T-helper 1 cell treated with Interleukin-12 subunit alpha and Interleukin-12 subunit beta and Interleukin-4 antibody, amounts not matched to agents 30 ng/mL and 1 ng/mL, for 36 hours (primary cell): ENCODE measurements around the gene METAP2. TPM values are rescaled to one million over a fixed set of nuclear protein-coding genes. Genes with fewer than 3 reads are reported as not detected.
"Not testable (repeated sequence)": the region's sequence is repeated elsewhere in the genome, so short reads cannot be mapped to it uniquely, and the experiment has no call there.

Source experiments
- intact Hi-C: fragments of 100-400 bp; cut with micrococcal nuclease; formaldehyde crosslinking; loops from one replicate; pipeline ENCODE4 v1.15.1; 2024
- total RNA-seq: library from RNA; stranded (reverse); gene quantifications from 2 replicates; pipeline ENCODE4 v1.2.3, GENCODE V29; 2022

The METAP2 gene
- 66.2 and 84.9 TPM in 2 replicates for total RNA-seq

GRCh38 chr12:95473884-95474659, at the start of gene METAP2:
Gene METAP2, plus strand, starts transcription at chr12:95474152. Its CDS starts 28 bp downstream, at chr12:95474180.
- intact Hi-C loops, result loop anchor here (1.0 to 5.0 kb wide), 14 partner anchors 45 to 1797 kb away; partner anchors contain the start of genes AMDHD1, CCDC38, CRADD and FGD6

DNA sequence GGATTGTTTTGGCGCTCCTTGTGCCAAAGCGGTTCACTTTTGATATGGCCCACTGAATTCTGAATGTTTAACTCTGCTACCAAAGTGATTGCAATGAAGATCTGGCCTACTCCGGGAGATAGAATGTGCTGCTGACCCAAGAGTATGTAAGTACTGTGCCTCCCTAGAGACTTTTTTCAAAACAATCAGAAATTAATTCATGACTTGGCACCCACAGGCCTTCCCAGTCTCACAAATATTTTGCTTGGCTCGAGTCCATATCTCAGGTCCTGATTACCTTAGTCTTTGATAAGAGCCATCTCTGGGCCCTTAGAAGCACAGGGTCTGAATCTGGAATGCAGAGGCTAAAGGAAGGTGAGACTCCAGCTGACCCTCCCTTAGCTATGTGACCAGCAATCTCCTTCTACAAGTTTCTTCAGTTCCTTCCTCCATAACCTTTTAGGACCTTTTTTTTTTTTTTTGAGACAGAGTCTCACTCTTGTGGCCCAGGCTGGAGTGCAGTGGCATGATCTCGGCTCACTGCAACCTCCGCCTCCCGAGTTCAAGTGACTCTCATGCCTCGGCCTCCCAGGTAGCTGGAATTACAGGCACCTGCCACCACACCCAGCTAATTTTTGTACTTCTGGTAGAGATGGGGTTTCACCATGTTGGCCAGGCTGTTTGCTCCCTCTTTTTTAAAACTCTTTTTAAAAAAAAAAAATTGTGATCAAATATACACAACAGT, 49.5 kb upstream of the METAP2 start:
- intact Hi-C loops, result no loop called here

- intact Hi-C loops, result loop anchor here (2.0 kb wide), 1 partner anchor 44 kb away; no protein-coding TSS in a partner anchor
These were observed 44.8 kb upstream of the METAP2 start for GRCh38 chr12:95429172-95429510.

- intact Hi-C loops, result no loop called here
These were observed 42.8 kb upstream of the METAP2 start for GRCh38 chr12:95431120-95431519.

GRCh38 chr12:95435355-95435754, 38.6 kb upstream of the METAP2 start:
- intact Hi-C loops, result no loop called here

- intact Hi-C loops, result no loop called here
These were observed 36.4 kb upstream of the METAP2 start for GRCh38 chr12:95437565-95437964.

DNA sequence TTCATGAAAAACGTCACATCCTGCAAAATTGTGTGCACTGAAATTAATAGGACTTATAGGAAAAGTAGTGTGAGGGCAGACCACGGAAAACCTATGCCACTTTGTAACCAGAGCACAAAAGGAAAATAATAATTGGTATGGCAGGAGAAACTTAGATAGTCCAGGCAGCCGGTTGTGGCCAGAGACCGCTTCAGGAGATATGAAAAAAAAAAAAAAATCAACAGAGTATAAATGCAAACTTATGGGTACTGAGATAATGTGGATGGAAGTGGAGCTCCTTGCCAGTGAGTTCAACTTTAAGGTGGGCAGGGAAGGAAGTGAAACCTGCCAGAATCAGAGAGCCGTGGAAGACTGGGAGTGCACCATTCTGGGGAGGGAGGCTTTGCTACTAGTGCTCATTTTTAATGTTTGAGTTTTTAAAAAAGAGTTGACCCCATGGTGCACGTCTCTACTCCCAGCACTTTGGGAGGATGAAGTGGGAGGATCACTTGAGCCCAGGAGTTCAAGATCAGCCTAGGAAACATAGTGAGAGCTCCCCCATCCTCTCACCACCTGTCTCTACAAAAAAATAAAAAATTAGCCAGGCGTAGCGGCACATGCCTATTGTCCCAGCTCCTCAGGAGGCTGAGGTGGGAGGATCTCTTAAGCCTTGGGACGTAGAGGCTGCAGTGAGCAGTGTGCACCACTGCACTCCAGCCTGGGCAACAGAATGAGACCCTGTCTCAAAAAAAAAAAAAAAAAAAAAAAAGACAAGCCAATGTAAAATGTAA, 34.3 kb upstream of the METAP2 start:
- intact Hi-C loops, result no loop called here

GRCh38 chr12:95440401-95440800, 33.6 kb upstream of the METAP2 start:
- intact Hi-C loops, result no loop called here

- intact Hi-C loops, result no loop called here
These were observed 30.5 kb upstream of the METAP2 start for GRCh38 chr12:95443459-95443858.

GRCh38 chr12:95445099-95445498, 28.9 kb upstream of the METAP2 start:
- intact Hi-C loops, result not testable (repeated sequence)

- intact Hi-C loops, result no loop called here
These were observed 28.0 kb upstream of the METAP2 start for GRCh38 chr12:95445884-95446505.

GRCh38 chr12:95446506-95446900, 27.4 kb upstream of the METAP2 start:
- intact Hi-C loops, result no loop called here

DNA sequence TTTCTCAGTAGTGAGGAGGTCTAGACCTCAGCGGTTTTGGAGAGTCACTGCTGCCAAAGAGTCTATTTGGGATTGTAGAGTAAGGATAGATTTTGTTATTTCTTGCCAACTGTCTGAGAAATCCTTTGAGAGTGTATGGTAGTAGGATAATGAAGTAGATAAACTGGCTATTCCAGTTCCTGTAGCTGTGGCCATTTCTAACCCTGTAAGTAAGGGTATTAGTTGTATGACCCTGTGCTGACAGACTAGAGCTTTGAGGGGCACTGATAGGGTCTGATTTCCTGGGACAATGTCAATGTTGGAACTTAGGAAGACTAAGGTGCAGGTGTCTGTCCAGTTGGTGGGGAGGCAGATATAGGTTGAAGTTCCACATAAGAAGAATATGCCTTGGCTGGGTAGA, 24.3 kb upstream of the METAP2 start:
- intact Hi-C loops, result not testable (repeated sequence)

GRCh38 chr12:95452501-95452900, 21.5 kb upstream of the METAP2 start:
- intact Hi-C loops, result not testable (repeated sequence)

- intact Hi-C loops, result not testable (repeated sequence)
These were observed 20.1 kb upstream of the METAP2 start for GRCh38 chr12:95453881-95454280.

GRCh38 chr12:95454780-95455215, 19.2 kb upstream of the METAP2 start:
- intact Hi-C loops, result not testable (repeated sequence)

DNA sequence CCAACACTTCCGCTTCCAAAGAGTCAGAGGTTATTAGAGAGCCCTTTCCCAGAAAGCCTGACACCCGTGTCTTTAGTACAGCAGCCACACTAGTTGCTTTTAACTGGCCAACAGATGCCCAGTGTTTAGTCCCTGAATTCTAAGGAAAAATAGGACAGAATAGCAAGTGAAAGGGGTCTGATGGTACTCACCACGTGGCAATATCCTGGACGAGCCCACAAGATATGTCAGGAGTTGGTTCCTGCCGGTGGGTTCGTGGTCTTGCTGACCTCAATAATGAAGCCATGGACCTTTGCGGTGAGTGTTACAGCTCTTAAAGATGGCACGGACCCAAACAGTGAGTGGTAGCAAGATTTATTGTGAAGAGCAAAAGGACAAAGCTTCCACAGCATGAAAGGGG, 16.3 kb upstream of the METAP2 start:
- intact Hi-C loops, result not testable (repeated sequence)

DNA sequence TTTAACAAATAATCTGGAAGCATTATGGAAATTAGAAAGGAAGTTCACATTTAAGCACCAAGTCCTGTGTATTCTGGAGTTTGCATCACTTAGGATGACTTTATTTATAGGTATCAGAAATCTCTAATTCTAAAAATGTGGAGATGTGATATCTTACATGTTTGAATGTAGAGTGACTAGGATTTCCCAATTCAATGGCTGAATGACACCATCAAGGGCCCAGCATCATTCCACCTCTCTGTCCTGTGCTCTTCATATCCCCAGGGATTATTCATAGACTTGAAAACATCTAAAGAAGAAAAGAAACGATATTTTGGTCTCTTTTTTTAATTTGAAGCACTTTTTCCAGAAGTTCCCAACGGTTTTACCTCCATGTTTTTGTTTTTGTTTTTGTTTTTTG, 15.2 kb upstream of the METAP2 start:
- intact Hi-C loops, result no loop called here

- intact Hi-C loops, result no loop called here
These were observed 14.6 kb upstream of the METAP2 start for GRCh38 chr12:95459310-95459709.

GRCh38 chr12:95460105-95460504, 13.8 kb upstream of the METAP2 start:
- intact Hi-C loops, result no loop called here

DNA sequence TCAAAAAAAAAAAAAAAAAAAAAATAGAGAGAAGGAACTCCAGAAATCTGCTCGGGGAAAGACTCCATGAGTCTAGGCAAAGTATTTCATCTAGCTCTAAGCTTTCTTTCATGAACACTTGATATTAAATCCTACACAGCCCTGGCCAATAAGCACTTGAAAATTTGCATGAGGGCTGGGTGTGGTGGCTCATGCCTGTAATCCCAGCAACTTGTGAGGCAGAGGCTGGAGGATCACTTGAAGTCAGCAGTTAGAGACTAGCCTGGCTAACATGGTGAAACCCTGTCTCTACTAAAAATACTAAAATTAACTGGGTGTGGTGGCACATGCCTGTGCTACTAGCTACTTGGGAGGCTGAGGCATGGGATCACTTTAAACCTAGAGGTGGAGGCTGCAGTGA, 13.1 kb upstream of the METAP2 start:
- intact Hi-C loops, result no loop called here
